ENCODE results near the gene C1orf210.

Gene C1orf210

GRCh38 chr1:43308635-43309404, 23.4 kb upstream of the C1orf210 start:
- ATAC-seq (ENCODE audit: low read depth), result no peak
- Histone ChIP-seq H3K36me3 (ENCODE audit: low read depth) (no peaks in the 10 kb centered on the region), H3K27me3 (ENCODE audit: insufficient read depth, poor library complexity, severe bottlenecking) (no peaks in the 10 kb centered on the region), H3K9me3 (ENCODE audit: severe bottlenecking) (no peaks in the 10 kb centered on the region), H3K27ac (ENCODE audit: poor library complexity, severe bottlenecking) (no peak overlapping the region), H3K4me3 (ENCODE audit: severe bottlenecking) (no peak overlapping the region), H3K4me1 (ENCODE audit: insufficient read depth, poor library complexity, severe bottlenecking) (no peaks in the 10 kb centered on the region)
- TF ChIP-seq, protein P1, sequence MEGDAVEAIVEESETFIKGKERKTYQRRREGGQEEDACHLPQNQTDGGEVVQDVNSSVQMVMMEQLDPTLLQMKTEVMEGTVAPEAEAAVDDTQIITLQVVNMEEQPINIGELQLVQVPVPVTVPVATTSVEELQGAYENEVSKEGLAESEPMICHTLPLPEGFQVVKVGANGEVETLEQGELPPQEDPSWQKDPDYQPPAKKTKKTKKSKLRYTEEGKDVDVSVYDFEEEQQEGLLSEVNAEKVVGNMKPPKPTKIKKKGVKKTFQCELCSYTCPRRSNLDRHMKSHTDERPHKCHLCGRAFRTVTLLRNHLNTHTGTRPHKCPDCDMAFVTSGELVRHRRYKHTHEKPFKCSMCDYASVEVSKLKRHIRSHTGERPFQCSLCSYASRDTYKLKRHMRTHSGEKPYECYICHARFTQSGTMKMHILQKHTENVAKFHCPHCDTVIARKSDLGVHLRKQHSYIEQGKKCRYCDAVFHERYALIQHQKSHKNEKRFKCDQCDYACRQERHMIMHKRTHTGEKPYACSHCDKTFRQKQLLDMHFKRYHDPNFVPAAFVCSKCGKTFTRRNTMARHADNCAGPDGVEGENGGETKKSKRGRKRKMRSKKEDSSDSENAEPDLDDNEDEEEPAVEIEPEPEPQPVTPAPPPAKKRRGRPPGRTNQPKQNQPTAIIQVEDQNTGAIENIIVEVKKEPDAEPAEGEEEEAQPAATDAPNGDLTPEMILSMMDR (IDR thresholded peaks at IDR 0.05; ENCODE audit: poor library complexity, severe bottlenecking), result no peak
- DNase-seq (ENCODE audit: low spot score), result no peak

DNA sequence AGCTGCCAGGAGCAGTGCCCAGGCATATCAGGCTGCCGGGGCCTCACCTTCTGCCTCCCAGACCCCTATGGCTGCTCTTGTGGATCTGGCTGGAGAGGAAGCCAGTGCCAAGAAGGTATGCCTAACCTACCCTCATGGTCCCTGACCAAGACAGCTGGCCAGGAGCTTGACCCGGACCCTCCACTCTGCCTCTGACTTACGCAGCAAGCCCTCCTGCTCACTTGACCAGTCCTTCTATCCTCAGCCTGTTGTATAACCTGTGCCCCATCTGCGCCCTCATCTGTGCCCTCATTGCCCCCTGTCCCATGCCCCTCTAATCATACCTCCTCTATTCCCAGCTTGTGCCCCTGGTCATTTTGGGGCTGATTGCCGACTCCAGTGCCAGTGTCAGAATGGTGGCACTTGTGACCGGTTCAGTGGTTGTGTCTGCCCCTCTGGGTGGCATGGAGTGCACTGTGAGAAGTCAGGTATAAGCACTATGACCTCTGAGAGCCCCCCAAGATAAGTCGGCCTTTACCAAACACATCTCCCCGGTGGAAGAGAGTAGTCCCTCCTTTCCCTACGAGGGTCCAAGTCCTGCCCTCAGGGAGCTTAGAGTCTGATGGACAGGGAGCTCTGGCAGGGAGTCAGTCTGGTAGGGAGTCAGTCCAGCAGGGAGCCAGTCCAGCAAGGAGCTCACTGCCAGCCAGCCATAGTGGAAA, 22.2 kb upstream of the C1orf210 start:
- Histone ChIP-seq H3K4me1 (ENCODE audit: insufficient read depth, poor library complexity, severe bottlenecking) (no peaks in the 10 kb centered on the region), H3K9me3 (ENCODE audit: severe bottlenecking) (no peaks in the 10 kb centered on the region)
- no peak for ATAC-seq (ENCODE audit: low read depth)

DNA sequence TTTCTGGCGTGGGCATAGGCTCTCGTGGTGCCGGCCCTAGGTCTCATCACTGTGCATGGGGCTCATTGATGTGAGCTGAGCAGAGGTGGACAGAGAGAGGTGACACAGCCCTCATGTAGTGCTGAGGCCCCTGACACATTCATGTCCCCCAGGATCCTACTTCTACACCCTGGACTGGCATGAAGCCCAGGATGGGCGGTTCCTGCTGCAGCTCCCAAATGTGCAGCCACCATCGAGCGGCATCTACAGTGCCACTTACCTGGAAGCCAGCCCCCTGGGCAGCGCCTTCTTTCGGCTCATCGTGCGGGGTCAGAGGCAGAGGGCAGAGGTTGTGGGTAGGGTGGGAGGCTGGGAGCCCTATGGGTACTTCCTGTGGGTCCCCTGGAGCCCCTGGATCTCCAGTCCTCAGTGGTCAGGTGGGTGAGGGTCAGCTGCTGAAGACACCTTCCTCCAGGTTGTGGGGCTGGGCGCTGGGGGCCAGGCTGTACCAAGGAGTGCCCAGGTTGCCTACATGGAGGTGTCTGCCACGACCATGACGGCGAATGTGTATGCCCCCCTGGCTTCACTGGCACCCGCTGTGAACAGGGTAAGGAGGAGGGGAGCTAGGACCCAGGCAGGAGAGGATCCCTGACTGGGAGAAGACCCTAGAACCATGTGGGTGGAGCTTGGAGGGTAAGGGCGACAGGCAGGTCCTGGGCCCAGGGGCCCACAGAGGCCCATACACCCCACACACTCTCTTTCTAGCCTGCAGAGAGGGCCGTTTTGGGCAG, 21.5 kb upstream of the C1orf210 start:
- H3K4me1 ChIP-seq (ENCODE audit: insufficient read depth, poor library complexity, severe bottlenecking), result no peaks in the 10 kb centered on the region
- DNase-seq (ENCODE audit: low spot score), result no peak
- no peaks in the 10 kb centered on the region for H3K9me3 ChIP-seq (ENCODE audit: severe bottlenecking)
- TF ChIP-seq, protein P1 (IDR thresholded peaks at IDR 0.05; ENCODE audit: poor library complexity, severe bottlenecking), result no peak
- no peak overlapping the region for H3K4me3 ChIP-seq (ENCODE audit: severe bottlenecking)
- no peak for ATAC-seq (ENCODE audit: low read depth)
- no peaks in the 10 kb centered on the region for H3K27me3 ChIP-seq (ENCODE audit: insufficient read depth, poor library complexity, severe bottlenecking)
- H3K36me3 ChIP-seq (ENCODE audit: low read depth), result no peaks in the 10 kb centered on the region
- no peak overlapping the region for H3K27ac ChIP-seq (ENCODE audit: poor library complexity, severe bottlenecking)

More for the DNA sequence above, 22.2 kb upstream of the C1orf210 start:
- Histone ChIP-seq H3K36me3 (ENCODE audit: low read depth) (no peaks in the 10 kb centered on the region), H3K27me3 (ENCODE audit: insufficient read depth, poor library complexity, severe bottlenecking) (no peaks in the 10 kb centered on the region), H3K4me3 (ENCODE audit: severe bottlenecking) (no peak overlapping the region), H3K27ac (ENCODE audit: poor library complexity, severe bottlenecking) (no peak overlapping the region)
- DNase-seq (ENCODE audit: low spot score), result no peak
- TF ChIP-seq, protein P1 (IDR thresholded peaks at IDR 0.05; ENCODE audit: poor library complexity, severe bottlenecking), result no peak

DNA sequence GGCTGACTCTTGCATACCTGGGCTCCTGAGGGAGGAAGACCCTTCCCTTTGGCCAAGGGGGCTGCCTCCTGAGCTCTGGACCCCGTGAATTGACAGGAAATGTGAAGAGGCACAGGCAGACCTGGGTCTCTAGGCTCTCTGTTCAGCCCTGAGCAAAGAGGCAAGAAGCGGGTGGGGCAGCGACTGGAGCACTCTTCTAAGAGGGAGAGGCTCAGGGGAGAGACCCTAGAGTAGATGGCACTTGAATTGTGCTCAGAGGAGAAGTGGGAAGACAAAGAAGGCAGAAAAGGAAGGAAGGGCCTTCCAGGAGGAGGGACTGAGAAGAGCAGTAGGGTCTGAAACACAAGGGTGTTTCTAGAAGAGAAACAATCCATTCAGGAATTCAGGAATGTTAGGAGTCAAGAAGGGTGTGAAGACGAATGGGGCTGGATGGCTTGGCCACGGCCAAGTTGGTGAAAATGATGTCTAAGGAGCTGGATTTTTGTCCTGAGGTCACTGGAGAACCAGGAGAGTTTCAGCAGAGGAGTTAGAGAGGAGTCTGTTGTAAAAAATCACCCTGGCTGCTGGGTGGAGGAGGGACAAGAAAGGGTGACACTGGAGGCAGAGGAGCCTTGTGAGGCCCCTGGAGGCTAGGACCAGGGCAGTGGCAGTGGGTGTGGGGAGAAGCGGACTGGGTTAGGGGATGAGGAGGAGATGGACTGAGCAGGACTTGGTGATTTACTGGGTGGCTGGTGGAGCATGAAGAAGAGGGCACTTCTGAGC, 20.7 kb upstream of the C1orf210 start:
- no peak for DNase-seq (ENCODE audit: low spot score)
- no peaks in the 10 kb centered on the region for H3K27me3 ChIP-seq (ENCODE audit: insufficient read depth, poor library complexity, severe bottlenecking)
- H3K4me3 ChIP-seq (ENCODE audit: severe bottlenecking), result no peak overlapping the region
- H3K9me3 ChIP-seq (ENCODE audit: severe bottlenecking), result no peaks in the 10 kb centered on the region
- no peak overlapping the region for H3K27ac ChIP-seq (ENCODE audit: poor library complexity, severe bottlenecking)
- TF ChIP-seq, protein P1 (IDR thresholded peaks at IDR 0.05; ENCODE audit: poor library complexity, severe bottlenecking), result no peak
- no peak for ATAC-seq (ENCODE audit: low read depth)
- H3K4me1 ChIP-seq (ENCODE audit: insufficient read depth, poor library complexity, severe bottlenecking), result no peaks in the 10 kb centered on the region
- no peaks in the 10 kb centered on the region for H3K36me3 ChIP-seq (ENCODE audit: low read depth)
